Pericardium fibroblast (primary cell): ENCODE measurements around the gene TIMM17A. TPM values are rescaled to one million over a fixed set of nuclear protein-coding genes. Genes with fewer than 3 reads are reported as not detected.

Source experiments
- total RNA-seq: library from RNA; depleted of rRNA; stranded (reverse); fragments of >200 nt; gene quantifications from 2 replicates; pipeline ENCODE4 v1.2.3, GENCODE V29; 2015

TIMM17A gene
- total RNA-seq, result 27.7 and 53.1 TPM in 2 replicates

GRCh38 chr1:201955009-201955728 lies at the start of gene TIMM17A:
TSS of gene TIMM17A (plus strand) at chr1:201955503. CDS start at chr1:201955527, 24 bp downstream.

GRCh38 chr1:201946224-201946908 lies 8.9 kb upstream of the TIMM17A start, which contains the start of gene LMOD1:
TSS of gene LMOD1 (minus strand) at chr1:201946548. CDS start at chr1:201946340, 208 bp downstream.

GRCh38 chr1:201982623-201983379 lies 27.5 kb downstream of the TIMM17A start, which contains the start of gene RNPEP:
TSS of gene RNPEP (plus strand) at chr1:201982648. CDS start at chr1:201982667, 19 bp downstream.

GRCh38 chr1:202010180-202011015 lies 55.1 kb downstream of the TIMM17A start, which contains the start of gene ELF3:
TSS of gene ELF3 (plus strand) at chr1:202010587. CDS start at chr1:202011137, 550 bp downstream.

Other genes with a start within 250 kb of the TIMM17A start
- gene IPO9, start 126.3 kb upstream of the TIMM17A start, total RNA-seq, result 12.1 and 15.7 TPM in 2 replicates
- 39.1 and 51.0 TPM in 2 replicates for gene SHISA4, start 66.6 kb upstream of the TIMM17A start, total RNA-seq
- 2.9 and 8.6 TPM in 2 replicates for gene LMOD1, start 9.0 kb upstream of the TIMM17A start, total RNA-seq
- 51.1 and 72.5 TPM in 2 replicates for gene RNPEP, start 27.1 kb downstream of the TIMM17A start, total RNA-seq
- gene ELF3, start 55.1 kb downstream of the TIMM17A start, total RNA-seq, result under 0.01 TPM in 1 of 2 replicates, not detected in the other
- not detected in 2 replicates for gene GPR37L1, start 167.4 kb downstream of the TIMM17A start, total RNA-seq
- 26.3 and 35.9 TPM in 2 replicates for gene ARL8A, start 189.2 kb downstream of the TIMM17A start, total RNA-seq
- not detected in 2 replicates for gene PTPN7, start 205.1 kb downstream of the TIMM17A start, total RNA-seq
- not detected in 2 replicates for gene LGR6, start 238.3 kb downstream of the TIMM17A start, total RNA-seq